ENCODE results near the gene KCNIP4. TPM values are rescaled to one million over a fixed set of nuclear protein-coding genes. Genes with fewer than 3 reads are reported as not detected.

Gene KCNIP4
- total and polyA plus RNA-seq, 12 donors = 0.15 TPM; not detected in 11

DNA sequence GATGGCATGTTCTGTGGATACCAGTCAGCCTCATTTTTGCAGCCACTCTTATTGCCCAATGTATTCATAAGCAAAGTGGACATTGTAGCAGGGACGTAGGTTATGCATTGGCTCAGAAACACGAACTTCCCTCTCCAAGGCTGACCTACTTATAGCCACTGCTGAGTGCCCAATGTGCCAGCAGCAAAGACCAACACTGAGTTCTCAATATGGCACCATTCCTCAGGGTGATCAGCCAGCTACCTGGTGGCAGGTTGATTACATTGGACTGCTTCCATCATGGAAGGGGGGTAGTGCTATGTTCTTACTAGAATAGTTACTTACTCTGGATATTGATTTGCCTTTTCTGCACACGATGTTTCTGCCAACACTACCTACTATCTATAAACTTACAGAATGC is 306.9 kb downstream of the KCNIP4 start:
- H3K27me3 ChIP-seq = no peaks in the 10 kb centered on the region
- no peak for ATAC-seq
- DNase-seq = no peak
- H3K36me3 ChIP-seq = no peaks in the 10 kb centered on the region
- no peaks in the 10 kb centered on the region for H3K4me1 ChIP-seq
- intact Hi-C loops (cut with DNase I) = no loop called here
- H3K27ac ChIP-seq = no peak overlapping the region
- no peaks in the 10 kb centered on the region for H3K9me3 ChIP-seq
- no peak overlapping the region for H3K4me3 ChIP-seq
- WGBS, 2 donors = 78 to 82% methylated on average over 3 of the region's 3 CpGs
- TF ChIP-seq, protein P1, sequence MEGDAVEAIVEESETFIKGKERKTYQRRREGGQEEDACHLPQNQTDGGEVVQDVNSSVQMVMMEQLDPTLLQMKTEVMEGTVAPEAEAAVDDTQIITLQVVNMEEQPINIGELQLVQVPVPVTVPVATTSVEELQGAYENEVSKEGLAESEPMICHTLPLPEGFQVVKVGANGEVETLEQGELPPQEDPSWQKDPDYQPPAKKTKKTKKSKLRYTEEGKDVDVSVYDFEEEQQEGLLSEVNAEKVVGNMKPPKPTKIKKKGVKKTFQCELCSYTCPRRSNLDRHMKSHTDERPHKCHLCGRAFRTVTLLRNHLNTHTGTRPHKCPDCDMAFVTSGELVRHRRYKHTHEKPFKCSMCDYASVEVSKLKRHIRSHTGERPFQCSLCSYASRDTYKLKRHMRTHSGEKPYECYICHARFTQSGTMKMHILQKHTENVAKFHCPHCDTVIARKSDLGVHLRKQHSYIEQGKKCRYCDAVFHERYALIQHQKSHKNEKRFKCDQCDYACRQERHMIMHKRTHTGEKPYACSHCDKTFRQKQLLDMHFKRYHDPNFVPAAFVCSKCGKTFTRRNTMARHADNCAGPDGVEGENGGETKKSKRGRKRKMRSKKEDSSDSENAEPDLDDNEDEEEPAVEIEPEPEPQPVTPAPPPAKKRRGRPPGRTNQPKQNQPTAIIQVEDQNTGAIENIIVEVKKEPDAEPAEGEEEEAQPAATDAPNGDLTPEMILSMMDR (IDR thresholded peaks at IDR 0.05) = no peak

DNA sequence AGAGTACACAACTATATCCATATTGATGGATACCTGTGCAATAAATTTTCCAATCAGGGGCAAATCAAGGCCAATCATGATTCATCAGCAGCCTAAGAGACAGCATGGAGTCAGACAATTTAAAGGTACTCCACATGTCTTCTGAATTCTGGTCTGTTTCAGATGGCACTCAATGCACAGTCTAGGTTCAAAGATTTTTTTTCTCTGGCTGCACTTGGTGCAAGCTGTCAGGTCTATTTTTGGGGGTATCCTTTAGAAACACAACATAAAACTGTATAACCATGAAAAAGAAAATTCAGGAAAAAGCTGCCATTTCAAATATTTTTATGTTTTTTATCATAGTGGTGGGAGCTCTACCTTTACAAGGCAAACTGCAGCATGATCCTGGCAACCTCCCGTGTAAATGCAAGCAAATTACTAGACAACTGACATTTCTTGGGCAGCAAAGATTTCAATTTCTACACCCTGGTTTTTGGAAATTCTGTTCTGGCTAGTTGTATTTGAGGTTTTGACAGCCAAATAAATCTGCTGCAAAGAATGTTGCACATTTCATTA is 310.3 kb downstream of the KCNIP4 start:
- TF ChIP-seq, protein P1 (IDR thresholded peaks at IDR 0.05) = no peak
- Histone ChIP-seq H3K27ac (no peak overlapping the region), H3K9me3 (no peaks in the 10 kb centered on the region), H3K36me3 (no peaks in the 10 kb centered on the region), H3K4me1 (no peaks in the 10 kb centered on the region), H3K4me3 (no peak overlapping the region), H3K27me3 (no peaks in the 10 kb centered on the region)
- ATAC-seq (no peak), DNase-seq (no peak)
- WGBS, 2 donors = 79 to 82% methylated on average over 1 of the region's 1 CpG
- intact Hi-C loops (cut with DNase I) = no loop called here

DNA sequence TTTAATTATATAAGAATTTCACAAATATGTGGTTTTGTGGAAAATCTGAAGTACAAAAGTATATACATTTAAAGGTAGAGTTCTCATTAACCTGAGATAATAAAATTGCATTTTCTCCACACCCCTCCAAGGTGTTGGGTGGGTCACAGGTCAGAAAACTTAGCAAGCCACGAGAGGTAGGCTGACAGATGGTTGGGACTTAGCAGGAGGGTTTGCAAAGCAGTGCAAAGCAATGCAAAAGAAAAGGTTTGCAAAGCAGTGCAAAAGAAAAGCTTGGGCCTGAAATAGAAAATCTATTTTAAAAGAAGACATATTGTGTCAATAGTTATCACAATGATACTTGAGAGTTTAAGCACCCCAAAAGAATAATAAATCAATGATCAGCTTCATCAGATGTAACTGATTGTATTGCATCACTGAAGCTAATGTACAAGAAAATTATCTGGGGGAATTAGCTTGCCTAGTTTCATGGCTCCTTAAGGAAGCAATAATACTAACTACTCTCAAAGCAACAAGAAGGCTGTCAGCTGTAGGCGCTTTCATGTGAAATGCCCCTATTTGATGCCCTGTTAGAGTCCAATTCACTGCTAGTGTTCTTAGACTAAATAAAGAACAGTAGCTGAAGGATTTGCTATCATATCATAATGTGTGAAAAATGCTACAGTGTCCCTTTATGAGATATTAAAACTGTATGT is 319.5 kb downstream of the KCNIP4 start:
- Histone ChIP-seq H3K27me3 (no peaks in the 10 kb centered on the region), H3K4me1 (no peaks in the 10 kb centered on the region), H3K9me3 (peaks cover 0 to 4% (median 0%) of the 10 kb centered on the region in 11 donors), H3K36me3 (no peaks in the 10 kb centered on the region), H3K27ac (no peak overlapping the region), H3K4me3 (no peak overlapping the region)
- ATAC-seq (no peak), DNase-seq (no peak)
- intact Hi-C loops (cut with DNase I) = no loop called here
- 18 to 31% methylated on average over 2 of the region's 2 CpGs for WGBS, 2 donors
- TF ChIP-seq, protein P1 (IDR thresholded peaks at IDR 0.05) = no peak

DNA sequence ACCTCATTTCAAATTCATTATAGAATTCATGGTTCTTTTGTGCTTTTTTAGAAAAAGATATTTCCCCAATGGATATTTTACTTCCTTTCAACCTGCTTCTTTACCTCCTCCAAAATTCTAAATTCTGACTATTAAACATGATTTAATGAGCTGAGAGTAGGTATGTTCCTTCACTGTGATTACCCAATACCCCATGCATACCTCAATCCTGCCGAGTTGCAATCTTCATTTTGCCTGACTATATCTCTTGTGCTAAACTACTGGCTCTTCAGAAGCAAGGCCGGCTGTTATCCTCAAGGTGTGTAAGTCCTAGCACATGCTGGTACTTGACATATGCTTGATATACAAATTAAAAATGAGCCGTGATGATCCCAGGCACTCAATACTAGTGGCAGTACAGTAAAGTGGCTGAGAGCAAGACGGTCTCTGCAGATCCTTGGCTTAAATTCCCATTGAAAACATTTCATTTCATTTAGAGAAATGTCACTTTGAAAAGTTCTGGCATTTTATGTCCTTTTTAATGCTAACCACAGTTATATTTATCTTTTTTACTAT is 320.4 kb downstream of the KCNIP4 start:
- DNase-seq (no peak), ATAC-seq (no peak)
- TF ChIP-seq, protein P1 (IDR thresholded peaks at IDR 0.05) = no peak
- Histone ChIP-seq H3K36me3 (no peaks in the 10 kb centered on the region), H3K27ac (no peak overlapping the region), H3K27me3 (no peaks in the 10 kb centered on the region), H3K4me1 (no peaks in the 10 kb centered on the region), H3K9me3 (peaks cover 0 to 4% (median 0%) of the 10 kb centered on the region in 11 donors), H3K4me3 (no peak overlapping the region)
- WGBS, 2 donors = 59 to 70% methylated on average over 4 of the region's 4 CpGs
- intact Hi-C loops (cut with DNase I) = no loop called here

Measured in heart right ventricle (tissue), 16 donors.